Smooth muscle cell (in vitro differentiated cells): Measurements from ENCODE around the gene ZNF778. TPM values are rescaled to one million over a fixed set of nuclear protein-coding genes. Genes with fewer than 3 reads are reported as not detected.
A peak's percentile ranks its signal among the peaks of the same experiment; 100 is the strongest.
"Not testable (repeated sequence)": the region's sequence is repeated elsewhere in the genome, so short reads cannot be mapped to it uniquely, and the experiment has no call there.

Source experiments
- DNase-seq: peaks from one replicate; lab custom pipeline; 2025; ENCODE audit not compliant: unreplicated experiment; lab: John Stamatoyannopoulos, UW
- H2AFZ ChIP-seq: fragments of 200-600 bp; sonication (generic); 2 replicates; pipeline ENCODE4 v1.6.0; 2016; ENCODE audit warnings: antibody characterized with exemption, low read depth, mild to moderate bottlenecking
- H3F3A ChIP-seq: fragments of 200-600 bp; sonication (generic); 2 replicates; pipeline ENCODE4 v1.6.0; 2017; ENCODE audit warnings: antibody characterized with exemption, low read depth
- H3K27ac ChIP-seq: fragments of 200-600 bp; sonication (generic); 2 replicates; pipeline ENCODE4 v1.5.1; 2016; ENCODE audit warnings: low read depth, mild to moderate bottlenecking
- H3K27me3 ChIP-seq: fragments of 200-600 bp; sonication (generic); 2 replicates; pipeline ENCODE4 v1.6.1; 2016; ENCODE audit warnings: low read depth, mild to moderate bottlenecking
- H3K36me3 ChIP-seq: fragments of 200-600 bp; sonication (generic); 2 replicates; pipeline ENCODE4 v1.5.1; 2016; ENCODE audit warnings: low read depth
- H3K4me1 ChIP-seq: fragments of 200-600 bp; sonication (generic); 2 replicates; pipeline ENCODE4 v1.5.1; 2016; ENCODE audit warnings: low read depth
- H3K4me2 ChIP-seq: fragments of 200-600 bp; sonication (generic); 2 replicates; pipeline ENCODE4 v1.6.0; 2016; ENCODE audit warnings: mild to moderate bottlenecking
- H3K4me3 ChIP-seq: fragments of 200-600 bp; sonication (generic); 2 replicates; pipeline ENCODE4 v1.5.1; 2016; ENCODE audit warnings: mild to moderate bottlenecking
- H3K79me2 ChIP-seq: fragments of 200-600 bp; sonication (generic); 2 replicates; pipeline ENCODE4 v1.6.0; 2016; ENCODE audit warnings: low read depth, mild to moderate bottlenecking
- H3K9ac ChIP-seq: fragments of 200-600 bp; sonication (generic); 2 replicates; pipeline ENCODE4 v1.6.0; 2016; ENCODE audit warnings: low read depth
- H3K9me3 ChIP-seq: fragments of 200-600 bp; sonication (generic); replicated peaks from 2 replicates; pipeline ENCODE4 v1.5.1; 2016; ENCODE audit warnings: low read depth
- H4K20me1 ChIP-seq: fragments of 200-600 bp; sonication (generic); 2 replicates; pipeline ENCODE4 v1.6.0; 2016; ENCODE audit warnings: low read depth
- CTCF ChIP-seq: fragments of 200-600 bp; sonication (generic); IDR thresholded peaks from 2 replicates; pipeline ENCODE4 v1.5.1; 2017; ENCODE audit warnings: borderline replicate concordance, mild to moderate bottlenecking, antibody characterized with exemption; ENCODE audit not compliant: insufficient read depth, poor library complexity, severe bottlenecking
- WGBS: methylation state at CpG from one replicate; pipeline ENCODE4 v1.1.7; 2016; ENCODE audit warnings: low lambda C conversion rate; 5-methylcytosine and 5-hydroxymethylcytosine counted together
- polyA plus RNA-seq: library from polyadenylated mRNA; unstranded; fragments of >200 nt; fragmentation: Nextera tagmentation; extraction: Ambion mirVana; gene quantifications from 2 replicates; pipeline ENCODE4 v1.2.1, GENCODE V29; 2016
- total RNA-seq: library from RNA; depleted of rRNA; stranded (reverse); fragments of >200 nt; gene quantifications from 2 replicates; pipeline ENCODE4 v1.2.3, GENCODE V29; 2014

Gene ZNF778
- total and polyA plus RNA-seq, 2 experiments from 2014 or later, result 3.0 to 6.2 TPM

DNA sequence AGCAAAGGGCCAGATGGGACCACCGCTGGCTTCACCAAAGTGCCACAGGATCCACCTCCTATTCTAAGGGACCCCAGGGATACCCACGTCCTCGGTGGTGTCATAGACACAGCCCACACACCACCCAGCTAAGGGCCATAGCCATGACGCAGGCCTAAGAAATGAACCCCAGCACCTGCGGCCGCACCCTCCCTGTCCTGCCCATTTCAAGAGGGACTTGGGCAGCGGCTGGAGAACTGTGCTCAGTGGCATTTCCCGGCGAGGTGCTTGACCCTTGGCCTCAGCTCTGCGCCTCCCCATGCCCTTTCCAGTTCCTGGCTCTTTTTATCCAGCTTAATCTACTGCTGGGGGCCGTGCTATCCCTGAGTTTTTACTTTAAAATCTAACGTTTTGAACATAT is 27.3 kb downstream of the ZNF778 start:
- H3K27ac ChIP-seq, result no peak overlapping the region
- WGBS, result 83% methylated on average over 12 of the region's 12 CpGs
- no peaks in the 10 kb centered on the region for H3K9me3 ChIP-seq
- H3K9ac ChIP-seq, result no peak overlapping the region
- H3K79me2 ChIP-seq, result no peaks in the 10 kb centered on the region
- H3K27me3 ChIP-seq, result no peaks in the 10 kb centered on the region
- H2AFZ ChIP-seq, result no peak overlapping the region
- no peak for TF ChIP-seq CTCF
- no peak overlapping the region for H3K4me3 ChIP-seq
- no peaks in the 10 kb centered on the region for H4K20me1 ChIP-seq
- H3F3A ChIP-seq, result peaks cover 13% of the 10 kb centered on the region
- H3K4me1 ChIP-seq, result no peaks in the 10 kb centered on the region
- H3K4me2 ChIP-seq, result no peak overlapping the region
- H3K36me3 ChIP-seq, result no peaks in the 10 kb centered on the region
- DNase-seq, result no peak

DNA sequence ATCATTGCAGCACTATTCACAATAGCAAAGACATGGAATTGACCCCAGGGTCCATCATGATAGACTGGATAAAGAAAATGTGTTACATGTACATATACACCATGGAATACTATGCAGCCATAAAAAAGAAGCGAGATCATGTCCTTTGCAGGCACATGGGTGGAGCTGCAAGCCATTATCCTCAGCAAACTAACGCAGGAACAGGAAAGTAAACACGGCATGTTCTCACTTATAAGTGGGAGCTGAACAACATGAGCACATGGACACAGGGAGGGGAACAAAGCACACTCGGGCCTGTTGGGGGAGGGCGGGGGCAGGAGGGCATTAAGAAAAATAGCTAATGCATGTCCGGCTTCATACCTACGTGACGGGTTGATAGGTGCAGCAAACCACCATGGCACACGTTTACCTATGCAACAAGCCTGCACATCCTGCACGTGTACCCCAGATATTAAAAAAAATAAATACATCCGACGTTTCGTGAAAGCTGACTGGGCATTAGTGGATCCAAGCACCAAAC is 28.9 kb downstream of the ZNF778 start:
- no peaks in the 10 kb centered on the region for H3K9me3 ChIP-seq
- H3K79me2 ChIP-seq, result no peaks in the 10 kb centered on the region
- H3F3A ChIP-seq, result peaks cover 5% of the 10 kb centered on the region
- no peaks in the 10 kb centered on the region for H4K20me1 ChIP-seq
- H3K27me3 ChIP-seq, result no peaks in the 10 kb centered on the region
- H3K4me2 ChIP-seq, result peak overlapping the region; percentile 91
- H3K4me3 ChIP-seq, result peak overlapping the region; percentile 58
- no peak overlapping the region for H3K9ac ChIP-seq
- DNase-seq, result no peak
- H3K4me1 ChIP-seq, result no peaks in the 10 kb centered on the region
- H3K36me3 ChIP-seq, result no peaks in the 10 kb centered on the region
- H3K27ac ChIP-seq, result no peak overlapping the region
- no peak for TF ChIP-seq CTCF
- no peak overlapping the region for H2AFZ ChIP-seq
- 85% methylated on average over 13 of the region's 13 CpGs for WGBS

- Histone ChIP-seq H3F3A (peaks cover 5% of the 10 kb centered on the region), H3K9ac (no peak overlapping the region), H3K79me2 (no peaks in the 10 kb centered on the region), H3K27ac (no peak overlapping the region), H3K4me1 (no peaks in the 10 kb centered on the region), H3K27me3 (no peaks in the 10 kb centered on the region), H3K4me3 (peak overlapping the region; percentile 58), H2AFZ (peak overlapping the region; percentile 33), H3K4me2 (peak overlapping the region; percentile 91), H3K9me3 (no peaks in the 10 kb centered on the region), H3K36me3 (no peaks in the 10 kb centered on the region), H4K20me1 (no peaks in the 10 kb centered on the region)
- DNase-seq, result peak; percentile 91
- no peak for TF ChIP-seq CTCF
- WGBS, result 7% methylated on average over 18 of the region's 78 CpGs
Measured at GRCh38 chr16:89246903-89247733, 29.6 kb downstream of the ZNF778 start.

GRCh38 chr16:89247734-89248075 is 30.2 kb downstream of the ZNF778 start:
- H3K27ac ChIP-seq, H4K20me1 ChIP-seq, H3K27me3 ChIP-seq, H3K9ac ChIP-seq, H2AFZ ChIP-seq, H3K9me3 ChIP-seq, H3K36me3 ChIP-seq, H3K79me2 ChIP-seq, H3K4me1 ChIP-seq, H3F3A ChIP-seq, DNase-seq: not testable (repeated sequence)
- 3% methylated on average over 10 of the region's 45 CpGs for WGBS
- peak overlapping the region; percentile 78 for H3K4me2 ChIP-seq
- H3K4me3 ChIP-seq, result peak overlapping the region; percentile 45
